ENCODE results near the gene LRRC3B.

Gene LRRC3B

DNA sequence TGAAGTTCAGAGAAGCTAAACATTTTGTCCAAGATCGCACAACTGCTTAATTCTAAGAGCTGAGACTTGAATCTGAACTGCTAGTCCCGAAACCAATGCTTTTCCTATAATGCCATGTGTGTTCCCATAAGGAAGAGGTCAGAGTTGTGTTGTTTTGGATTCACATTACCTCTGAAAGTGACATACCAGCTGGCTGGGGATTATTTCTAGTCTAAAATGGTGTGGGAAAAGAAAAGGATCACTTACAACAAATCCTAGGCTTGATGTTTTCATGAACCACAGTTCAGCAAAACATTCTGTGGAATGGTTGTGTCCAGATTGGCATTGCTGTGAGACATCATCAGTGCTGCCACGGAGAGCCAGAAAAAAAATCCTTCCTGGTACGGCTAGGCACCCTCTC is 35.0 kb upstream of the LRRC3B start:
- no peaks in the 10 kb centered on the region for H3K9me3 ChIP-seq (ENCODE audit: control insufficient read depth, insufficient read depth, low read depth, low read length)
- H3K4me1 ChIP-seq (ENCODE audit: control insufficient read depth, insufficient read depth, low read length) = no peaks in the 10 kb centered on the region
- CTCF ChIA-PET = no interaction called here
- TF ChIP-seq ZNF223 (tag by site-specific recombination; IDR thresholded peaks at IDR 0.05) (no peak), ZNF311 (tag by site-specific recombination; IDR thresholded peaks at IDR 0.05; ENCODE audit: borderline replicate concordance) (no peak), GLIS1 (tag by site-specific recombination; IDR thresholded peaks at IDR 0.05) (no peak), ZNF776 (tag by site-specific recombination; IDR thresholded peaks at IDR 0.05; ENCODE audit: borderline replicate concordance) (no peak), ZNF626 (tag by site-specific recombination; IDR thresholded peaks at IDR 0.05) (no peak), ZNF707 (tag by site-specific recombination; IDR thresholded peaks at IDR 0.05) (no peak), ZNF140 (tag by site-specific recombination; IDR thresholded peaks at IDR 0.05) (no peak), ZNF785 (tag by site-specific recombination; IDR thresholded peaks at IDR 0.05) (no peak), ZFP37 (tag by site-specific recombination; IDR thresholded peaks at IDR 0.05) (no peak), ZNF354C (tag by site-specific recombination; IDR thresholded peaks at IDR 0.05; ENCODE audit: borderline replicate concordance, low read depth) (no peak), ZNF600 (tag by site-specific recombination; IDR thresholded peaks at IDR 0.05) (no peak), ZNF37A (tag by site-specific recombination; IDR thresholded peaks at IDR 0.05) (no peak), REST (tag by site-specific recombination; IDR thresholded peaks at IDR 0.05) (no peak), ZNF768 (tag by site-specific recombination; IDR thresholded peaks at IDR 0.05) (no peak), ZNF510 (tag by site-specific recombination; IDR thresholded peaks at IDR 0.05; ENCODE audit: insufficient replicate concordance) (no peak), ZNF561 (tag by site-specific recombination; IDR thresholded peaks at IDR 0.05; ENCODE audit: borderline replicate concordance) (no peak)
- TF ChIP-seq, protein P1, sequence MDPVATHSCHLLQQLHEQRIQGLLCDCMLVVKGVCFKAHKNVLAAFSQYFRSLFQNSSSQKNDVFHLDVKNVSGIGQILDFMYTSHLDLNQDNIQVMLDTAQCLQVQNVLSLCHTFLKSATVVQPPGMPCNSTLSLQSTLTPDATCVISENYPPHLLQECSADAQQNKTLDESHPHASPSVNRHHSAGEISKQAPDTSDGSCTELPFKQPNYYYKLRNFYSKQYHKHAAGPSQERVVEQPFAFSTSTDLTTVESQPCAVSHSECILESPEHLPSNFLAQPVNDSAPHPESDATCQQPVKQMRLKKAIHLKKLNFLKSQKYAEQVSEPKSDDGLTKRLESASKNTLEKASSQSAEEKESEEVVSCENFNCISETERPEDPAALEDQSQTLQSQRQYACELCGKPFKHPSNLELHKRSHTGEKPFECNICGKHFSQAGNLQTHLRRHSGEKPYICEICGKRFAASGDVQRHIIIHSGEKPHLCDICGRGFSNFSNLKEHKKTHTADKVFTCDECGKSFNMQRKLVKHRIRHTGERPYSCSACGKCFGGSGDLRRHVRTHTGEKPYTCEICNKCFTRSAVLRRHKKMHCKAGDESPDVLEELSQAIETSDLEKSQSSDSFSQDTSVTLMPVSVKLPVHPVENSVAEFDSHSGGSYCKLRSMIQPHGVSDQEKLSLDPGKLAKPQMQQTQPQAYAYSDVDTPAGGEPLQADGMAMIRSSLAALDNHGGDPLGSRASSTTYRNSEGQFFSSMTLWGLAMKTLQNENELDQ (tag by site-specific recombination; IDR thresholded peaks at IDR 0.05; ENCODE audit: low read depth) = no peak
- TF ChIP-seq, protein P2, sequence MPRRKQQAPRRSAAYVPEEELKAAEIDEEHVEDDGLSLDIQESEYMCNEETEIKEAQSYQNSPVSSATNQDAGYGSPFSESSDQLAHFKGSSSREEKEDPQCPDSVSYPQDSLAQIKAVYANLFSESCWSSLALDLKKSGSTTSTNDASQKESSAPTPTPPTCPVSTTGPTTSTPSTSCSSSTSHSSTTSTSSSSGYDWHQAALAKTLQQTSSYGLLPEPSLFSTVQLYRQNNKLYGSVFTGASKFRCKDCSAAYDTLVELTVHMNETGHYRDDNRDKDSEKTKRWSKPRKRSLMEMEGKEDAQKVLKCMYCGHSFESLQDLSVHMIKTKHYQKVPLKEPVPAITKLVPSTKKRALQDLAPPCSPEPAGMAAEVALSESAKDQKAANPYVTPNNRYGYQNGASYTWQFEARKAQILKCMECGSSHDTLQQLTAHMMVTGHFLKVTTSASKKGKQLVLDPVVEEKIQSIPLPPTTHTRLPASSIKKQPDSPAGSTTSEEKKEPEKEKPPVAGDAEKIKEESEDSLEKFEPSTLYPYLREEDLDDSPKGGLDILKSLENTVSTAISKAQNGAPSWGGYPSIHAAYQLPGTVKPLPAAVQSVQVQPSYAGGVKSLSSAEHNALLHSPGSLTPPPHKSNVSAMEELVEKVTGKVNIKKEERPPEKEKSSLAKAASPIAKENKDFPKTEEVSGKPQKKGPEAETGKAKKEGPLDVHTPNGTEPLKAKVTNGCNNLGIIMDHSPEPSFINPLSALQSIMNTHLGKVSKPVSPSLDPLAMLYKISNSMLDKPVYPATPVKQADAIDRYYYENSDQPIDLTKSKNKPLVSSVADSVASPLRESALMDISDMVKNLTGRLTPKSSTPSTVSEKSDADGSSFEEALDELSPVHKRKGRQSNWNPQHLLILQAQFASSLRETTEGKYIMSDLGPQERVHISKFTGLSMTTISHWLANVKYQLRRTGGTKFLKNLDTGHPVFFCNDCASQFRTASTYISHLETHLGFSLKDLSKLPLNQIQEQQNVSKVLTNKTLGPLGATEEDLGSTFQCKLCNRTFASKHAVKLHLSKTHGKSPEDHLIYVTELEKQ (tag by site-specific recombination; IDR thresholded peaks at IDR 0.05; ENCODE audit: borderline replicate concordance) = no peak
- H3K27ac ChIP-seq (ENCODE audit: extremely low read depth, low read depth, low read length) = no peak overlapping the region
- H3K4me3 ChIP-seq (ENCODE audit: low read depth, low read length) = no peak overlapping the region
- POLR2A ChIA-PET = no interaction called here
- no peaks in the 10 kb centered on the region for H3K36me3 ChIP-seq (ENCODE audit: control insufficient read depth in 2 of 2, insufficient read depth in 1 of 2, low read length in 2 of 2)

Measured in HEK293 (cell line).